ENCODE results near the gene MARCHF11. TPM values are rescaled to one million over a fixed set of nuclear protein-coding genes. Genes with fewer than 3 reads are reported as not detected.

Gene MARCHF11
- total and polyA plus RNA-seq, 2 of the 4 experiments (the other 2 are of a cell fraction) = not detected

DNA sequence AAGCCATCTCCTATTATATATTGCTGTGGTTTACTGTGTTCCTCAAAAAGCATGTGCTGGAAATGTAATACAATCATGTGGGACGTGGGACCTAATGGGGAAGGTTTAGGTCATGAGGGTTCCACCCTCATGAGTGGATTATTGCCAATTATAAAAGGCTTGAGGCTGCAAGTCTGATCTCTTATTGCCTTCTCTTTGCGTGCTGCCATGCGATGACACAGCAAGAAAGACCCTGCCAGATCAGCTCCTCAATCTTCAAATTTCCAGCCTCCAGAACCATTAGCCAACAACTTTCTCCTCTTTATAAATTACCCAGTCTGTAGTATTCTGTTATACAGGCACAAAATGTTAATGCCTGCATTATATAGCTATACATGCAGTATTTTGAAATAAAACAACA, 45.4 kb downstream of the MARCHF11 start:
- H2AFZ ChIP-seq (replicated peaks; ENCODE audit: low read length, poor library complexity) = no peak overlapping the region
- H3K79me1 ChIP-seq (ENCODE audit: low read depth in 1 of 2, low read length in 2 of 2) = no peaks in the 10 kb centered on the region
- H2AK9ac ChIP-seq (replicated peaks; ENCODE audit: low read depth, low read length, poor library complexity) = no peak overlapping the region
- no peak overlapping the region for H3K18ac ChIP-seq (ENCODE audit: low read depth, low read length)
- H3K9me1 ChIP-seq (ENCODE audit: insufficient read depth, low read length) = no peaks in the 10 kb centered on the region
- H2BK5ac ChIP-seq (ENCODE audit: low read depth, low read length, poor library complexity, severe bottlenecking) = no peak overlapping the region
- H3K4me2 ChIP-seq (ENCODE audit: low read depth, low read length) = no peak overlapping the region
- H4K8ac ChIP-seq (ENCODE audit: low read depth in 2 of 2, low read length in 2 of 2) = no peak overlapping the region
- whole genome bisulfite sequencing, 2 experiments (ENCODE audit: extremely low coverage in 2 of 2, insufficient read length in 1 of 2) = no CpG with 5 or more reads among the region's 3 CpGs
- no peak overlapping the region for H3K14ac ChIP-seq (replicated peaks; ENCODE audit: low read depth, low read length)
- H3K9me3 ChIP-seq (ENCODE audit: control insufficient read depth, insufficient read depth, low read length) = no peaks in the 10 kb centered on the region
- H3K56ac ChIP-seq (ENCODE audit: extremely low read depth, insufficient read depth, low read length) = no peak overlapping the region
- H2BK20ac ChIP-seq (ENCODE audit: low read depth, low read length) = no peak overlapping the region
- CTCF ChIA-PET = interaction anchor here (0.7 kb wide), 1 partner anchor 36 kb away, joined by 3 read pairs; no protein-coding TSS in a partner anchor
- H3K4me3 ChIP-seq (ENCODE audit: insufficient read depth, low read depth, low read length) = no peak overlapping the region
- no peak overlapping the region for H3K27ac ChIP-seq (ENCODE audit: insufficient read depth, low read length)
- no peak overlapping the region for H4K5ac ChIP-seq (ENCODE audit: low read depth, low read length)
- H2BK120ac ChIP-seq (ENCODE audit: low read depth, low read length) = no peak overlapping the region
- POLR2A ChIA-PET (ENCODE audit: unreplicated experiment) = no interaction called here
- no peak overlapping the region for H3K23ac ChIP-seq (ENCODE audit: low read depth, low read length)
- no TSS peak for BruUV-seq (replicated peaks)
- ATAC-seq (ENCODE audit: low read depth) = no peak
- no peak overlapping the region for H3K4ac ChIP-seq (ENCODE audit: low read depth, low read length)
- H3K4me1 ChIP-seq (ENCODE audit: control insufficient read depth, insufficient read depth, low read length) = no peaks in the 10 kb centered on the region
- in situ Hi-C loops (cut with MboI; ENCODE audit: low sequenced_read_pairs) = no loop called here
- no peaks in the 10 kb centered on the region for H3K36me3 ChIP-seq (ENCODE audit: control insufficient read depth, insufficient read depth, low read length)
- dilution Hi-C loops (cut with HindIII; ENCODE audit: low sequenced_read_pairs, unreplicated experiment) = no loop called here
- H3K27me3 ChIP-seq (ENCODE audit: control insufficient read depth, insufficient read depth, low read length) = no peaks in the 10 kb centered on the region
- H3K9ac ChIP-seq (ENCODE audit: low read depth, low read length) = no peak overlapping the region
- TF ChIP-seq, protein P1, sequence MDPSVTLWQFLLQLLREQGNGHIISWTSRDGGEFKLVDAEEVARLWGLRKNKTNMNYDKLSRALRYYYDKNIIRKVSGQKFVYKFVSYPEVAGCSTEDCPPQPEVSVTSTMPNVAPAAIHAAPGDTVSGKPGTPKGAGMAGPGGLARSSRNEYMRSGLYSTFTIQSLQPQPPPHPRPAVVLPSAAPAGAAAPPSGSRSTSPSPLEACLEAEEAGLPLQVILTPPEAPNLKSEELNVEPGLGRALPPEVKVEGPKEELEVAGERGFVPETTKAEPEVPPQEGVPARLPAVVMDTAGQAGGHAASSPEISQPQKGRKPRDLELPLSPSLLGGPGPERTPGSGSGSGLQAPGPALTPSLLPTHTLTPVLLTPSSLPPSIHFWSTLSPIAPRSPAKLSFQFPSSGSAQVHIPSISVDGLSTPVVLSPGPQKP (IDR thresholded peaks at IDR 0.05; ENCODE audit: borderline replicate concordance, low read depth, low read length) = no peak
- no peak for TF ChIP-seq CHD1 (IDR thresholded peaks at IDR 0.05; ENCODE audit: low read depth, low read length)
- H2AK5ac ChIP-seq (ENCODE audit: low read depth, low read length) = no peak overlapping the region
- H4K20me1 ChIP-seq (ENCODE audit: insufficient read depth, low read length) = no peaks in the 10 kb centered on the region
- no peak for DNase-seq
- no peak overlapping the region for H4K91ac ChIP-seq (ENCODE audit: insufficient read depth, low read depth, low read length)
- intact Hi-C loops (cut with micrococcal nuclease) = no loop called here
- H2BK15ac ChIP-seq (ENCODE audit: low read depth, low read length) = no peak overlapping the region
